ENCODE results near the gene DGKG.

The DGKG gene

GRCh38 chr3:186099178-186099577, 262.9 kb downstream of the DGKG start:
- DNase-seq = no peak

- DNase-seq = no peak
Measured at GRCh38 chr3:186098740-186099139, 263.3 kb downstream of the DGKG start.

GRCh38 chr3:186097663-186098451, 264.2 kb downstream of the DGKG start:
- DNase-seq = no peak

DNA sequence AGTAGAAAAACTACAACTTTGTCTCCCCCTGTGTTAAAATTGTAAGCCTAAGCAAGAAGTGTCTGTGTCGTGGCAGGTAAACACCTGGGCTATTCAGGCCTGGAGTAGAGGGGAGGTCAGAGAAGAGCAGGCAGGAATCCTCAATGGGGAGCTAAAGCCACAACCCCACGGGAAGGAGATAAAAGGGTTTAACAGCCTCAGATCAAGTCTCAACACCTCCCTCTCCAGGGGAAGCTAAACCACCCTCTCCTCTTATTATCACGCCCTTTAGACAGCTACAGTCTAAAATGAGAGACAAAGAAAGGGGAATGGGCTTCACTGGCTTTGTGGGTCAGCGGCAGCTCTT, 264.7 kb downstream of the DGKG start:
- no peak for DNase-seq
